ENCODE measurements around the gene GLRX2. TPM values are rescaled to one million over a fixed set of nuclear protein-coding genes. Genes with fewer than 3 reads are reported as not detected.

The GLRX2 gene
- total RNA-seq, 1 experiment from 2014 or later, result 30.6 TPM

- no peak for TF ChIP-seq ZBTB33 (IDR thresholded peaks at IDR 0.05; ENCODE audit: extremely low read depth, insufficient replicate concordance, low read length)
- no peak for TF ChIP-seq JUND (IDR thresholded peaks at IDR 0.05)
- TF ChIP-seq CBX3 (IDR thresholded peaks at IDR 0.05; ENCODE audit: low read depth), result no peak
Observed at GRCh38 chr1:193103759-193104501, 1.3 kb downstream of the GLRX2 start (continued).

DNA sequence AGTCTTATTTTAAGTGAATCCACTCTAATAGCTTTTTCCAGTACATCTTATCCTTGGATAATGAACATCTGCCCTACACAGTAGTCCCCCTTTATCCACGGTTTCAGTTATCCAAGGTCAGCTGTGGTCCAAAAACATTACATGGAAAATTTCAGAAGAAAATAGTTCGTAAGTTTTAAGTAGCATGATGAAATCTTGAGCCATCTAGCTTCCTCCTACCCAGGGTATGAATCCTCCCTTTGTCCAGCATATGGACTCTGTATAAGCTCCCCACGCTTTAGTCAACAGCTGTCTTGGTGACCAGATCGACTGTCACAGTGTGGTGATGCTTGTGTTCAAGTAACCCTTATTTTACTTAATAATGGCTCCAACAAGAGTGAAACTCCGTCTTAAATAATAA, 2.6 kb downstream of the GLRX2 start:
- no peak overlapping the region for H3K4me3 ChIP-seq (replicated peaks in 1 of 2; ENCODE audit: low read depth in 1 of 2, low read length in 2 of 2)
- ChIA-PET POLR2A (no interaction called here), RAD21 (ENCODE audit: low non-redundant PET in 1 of 2, low total read pairs in 2 of 2, uncharacterized antibody in 2 of 2, unreplicated experiment in 2 of 2) (no interaction called here), CTCF (no interaction called here)
- BruUV-seq (replicated peaks), result no TSS peak
- H4K20me1 ChIP-seq (ENCODE audit: insufficient read depth), result no peaks in the 10 kb centered on the region
- intact Hi-C loops (cut with micrococcal nuclease), result no loop called here
- H3K9ac ChIP-seq (ENCODE audit: low read length), result no peak overlapping the region
- no peaks in the 10 kb centered on the region for H3K9me3 ChIP-seq (ENCODE audit: control insufficient read depth in 1 of 2, insufficient read depth in 1 of 2, low read depth in 1 of 2, low read length in 2 of 2)
- H3K27ac ChIP-seq (ENCODE audit: low read depth, low read length), result no peak overlapping the region
- peaks cover 12 to 20% of the 10 kb centered on the region in 2 experiments; a peak in 3 of 4 replicates for H3K4me1 ChIP-seq (ENCODE audit: control insufficient read depth in 1 of 2, insufficient read depth in 2 of 2, low read length in 2 of 2)
- H3K79me2 ChIP-seq (ENCODE audit: insufficient read depth, low read length), result peaks cover 30% of the 10 kb centered on the region
- peaks cover 3 to 6% of the 10 kb centered on the region in 2 experiments; a peak in 1 of 4 replicates for H3K36me3 ChIP-seq (ENCODE audit: control insufficient read depth in 1 of 2, insufficient read depth in 2 of 2, low read length in 2 of 2)
- no peak overlapping the region for H2AFZ ChIP-seq (ENCODE audit: low read depth, low read length, poor library complexity, severe bottlenecking)
- no peaks in the 10 kb centered on the region for H3K9me2 ChIP-seq (ENCODE audit: insufficient read depth)
- TF ChIP-seq ZBTB33 (IDR thresholded peaks at IDR 0.05; ENCODE audit: extremely low read depth, insufficient replicate concordance, low read length), result no peak
- TF ChIP-seq RAD21 (IDR thresholded peaks at IDR 0.05; ENCODE audit: low read depth), result no peak
- no peak for TF ChIP-seq JUND (IDR thresholded peaks at IDR 0.05)
- TF ChIP-seq, protein P1, sequence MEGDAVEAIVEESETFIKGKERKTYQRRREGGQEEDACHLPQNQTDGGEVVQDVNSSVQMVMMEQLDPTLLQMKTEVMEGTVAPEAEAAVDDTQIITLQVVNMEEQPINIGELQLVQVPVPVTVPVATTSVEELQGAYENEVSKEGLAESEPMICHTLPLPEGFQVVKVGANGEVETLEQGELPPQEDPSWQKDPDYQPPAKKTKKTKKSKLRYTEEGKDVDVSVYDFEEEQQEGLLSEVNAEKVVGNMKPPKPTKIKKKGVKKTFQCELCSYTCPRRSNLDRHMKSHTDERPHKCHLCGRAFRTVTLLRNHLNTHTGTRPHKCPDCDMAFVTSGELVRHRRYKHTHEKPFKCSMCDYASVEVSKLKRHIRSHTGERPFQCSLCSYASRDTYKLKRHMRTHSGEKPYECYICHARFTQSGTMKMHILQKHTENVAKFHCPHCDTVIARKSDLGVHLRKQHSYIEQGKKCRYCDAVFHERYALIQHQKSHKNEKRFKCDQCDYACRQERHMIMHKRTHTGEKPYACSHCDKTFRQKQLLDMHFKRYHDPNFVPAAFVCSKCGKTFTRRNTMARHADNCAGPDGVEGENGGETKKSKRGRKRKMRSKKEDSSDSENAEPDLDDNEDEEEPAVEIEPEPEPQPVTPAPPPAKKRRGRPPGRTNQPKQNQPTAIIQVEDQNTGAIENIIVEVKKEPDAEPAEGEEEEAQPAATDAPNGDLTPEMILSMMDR (IDR thresholded peaks at IDR 0.05 in 2 of 3, conservative IDR thresholded peaks at IDR 0.05 in 1 of 3; ENCODE audit: borderline replicate concordance in 1 of 3, insufficient read depth in 1 of 3, low read depth in 2 of 3, low read length in 2 of 3), result no peak
- TF ChIP-seq REST (IDR thresholded peaks at IDR 0.05; ENCODE audit: low read depth), result no peak
- TF ChIP-seq TCF7L2 (IDR thresholded peaks at IDR 0.05; ENCODE audit: borderline replicate concordance, extremely low read depth, insufficient read depth, insufficient read length), result no peak
- no peak for TF ChIP-seq SP1 (IDR thresholded peaks at IDR 0.05; ENCODE audit: low read depth)
- TF ChIP-seq FOSL1 (IDR thresholded peaks at IDR 0.05; ENCODE audit: low read depth), result no peak
- TF ChIP-seq SRF (IDR thresholded peaks at IDR 0.05; ENCODE audit: low read depth), result no peak
- no peak for TF ChIP-seq ZFX (IDR thresholded peaks at IDR 0.05)
- no peak for TF ChIP-seq ELF1 (IDR thresholded peaks at IDR 0.05; ENCODE audit: borderline replicate concordance, low read depth)
- no peak for TF ChIP-seq YY1 (IDR thresholded peaks at IDR 0.05; ENCODE audit: extremely low read depth, insufficient replicate concordance, low read depth, low read length)
- DNase-seq (ENCODE audit: low read depth, low spot score) (no peak), ATAC-seq (no peak)
- H3K4me2 ChIP-seq (ENCODE audit: low read length), result no peak overlapping the region
- no peaks in the 10 kb centered on the region for H3K27me3 ChIP-seq (ENCODE audit: insufficient read depth, low read length)

Data from HCT116 (cell line).